Loucy (cell line): Measurements from ENCODE around the gene CTBP2.
"Not testable (repeated sequence)": the region's sequence is repeated elsewhere in the genome, so short reads cannot be mapped to it uniquely, and the experiment has no call there.

Experiments
- H2AFZ ChIP-seq: fragments of 200-600 bp; sonication (generic); 2 replicates; pipeline ENCODE4 v1.6.0; 2016; ENCODE audit warnings: antibody characterized with exemption, mild to moderate bottlenecking, low read length, moderate library complexity
- H3F3A ChIP-seq: fragments of 200-600 bp; 2 replicates; pipeline ENCODE4 v1.6.0; 2016; ENCODE audit warnings: antibody characterized with exemption, low read depth, mild to moderate bottlenecking
- H3K27me3 ChIP-seq: fragments of 200-600 bp; sonication (generic); 2 replicates; pipeline ENCODE4 v1.6.1; 2014; ENCODE audit warnings: low read length, mild to moderate bottlenecking; ENCODE audit not compliant: insufficient read depth, poor library complexity, severe bottlenecking
- H3K36me3 ChIP-seq: fragments of 200-600 bp; sonication (generic); 2 replicates; pipeline ENCODE4 v1.6.1; 2016; ENCODE audit warnings: low read length; ENCODE audit not compliant: insufficient read depth
- H3K4me1 ChIP-seq: fragments of 200-600 bp; sonication (generic); 2 replicates; pipeline ENCODE4 v1.5.1; 2014; ENCODE audit warnings: low read length, mild to moderate bottlenecking; ENCODE audit not compliant: insufficient read depth, poor library complexity, severe bottlenecking
- H3K4me2 ChIP-seq: fragments of 200-600 bp; sonication (generic); 2 replicates; pipeline ENCODE4 v1.6.0; 2014; ENCODE audit warnings: antibody characterized with exemption, low read length, low read depth, mild to moderate bottlenecking; ENCODE audit not compliant: poor library complexity, severe bottlenecking
- H3K4me3 ChIP-seq: fragments of 200-600 bp; sonication (generic); 2 replicates; pipeline ENCODE4 v1.5.1; 2014; ENCODE audit warnings: low read length, mild to moderate bottlenecking, mixed read lengths; ENCODE audit not compliant: poor library complexity, severe bottlenecking
- H3K79me2 ChIP-seq: fragments of 200-600 bp; sonication (generic); 2 replicates; pipeline ENCODE4 v1.6.1; 2014; ENCODE audit warnings: low read length; ENCODE audit not compliant: insufficient read depth
- H3K9ac ChIP-seq: fragments of 200-600 bp; sonication (generic); 2 replicates; pipeline ENCODE4 v1.6.0; 2014; ENCODE audit warnings: mild to moderate bottlenecking, low read depth, low read length, moderate library complexity; ENCODE audit not compliant: poor library complexity, severe bottlenecking
- H3K9me2 ChIP-seq: fragments of 200-600 bp; sonication (generic); replicated peaks from 2 replicates; pipeline ENCODE4 v1.6.1; 2016; ENCODE audit warnings: low read depth, low read length, mixed read lengths
- H3K9me3 ChIP-seq: fragments of 200-600 bp; sonication (generic); 2 replicates; pipeline ENCODE4 v1.6.1; 2014; ENCODE audit warnings: mild to moderate bottlenecking, antibody characterized with exemption, low read length, low read depth; ENCODE audit not compliant: insufficient read depth
- H4K20me1 ChIP-seq: fragments of 200-600 bp; sonication (generic); 2 replicates; pipeline ENCODE4 v1.6.0; 2014; ENCODE audit warnings: antibody characterized with exemption, low read length, mild to moderate bottlenecking; ENCODE audit not compliant: insufficient read depth, poor library complexity, severe bottlenecking
- EZH2phosphoT487 ChIP-seq: fragments of 200-600 bp; IDR thresholded peaks from 2 replicates; pipeline ENCODE4 v1.6.1; 2018; ENCODE audit warnings: antibody characterized with exemption, mild to moderate bottlenecking, moderate library complexity, borderline replicate concordance
- TF ChIP-seq, protein P1 (sequence below): fragments of 200-600 bp; sonication (generic); conservative IDR thresholded peaks from 2 replicates; pipeline ENCODE4 v1.5.1; 2014; ENCODE audit warnings: mild to moderate bottlenecking, antibody characterized with exemption, low read length

The CTBP2 gene

GRCh38 chr10:125163803-125164202 lies 3.4 kb upstream of the CTBP2 start:
- TF ChIP-seq EZH2phosphoT487, result no peak
- TF ChIP-seq, protein P1, sequence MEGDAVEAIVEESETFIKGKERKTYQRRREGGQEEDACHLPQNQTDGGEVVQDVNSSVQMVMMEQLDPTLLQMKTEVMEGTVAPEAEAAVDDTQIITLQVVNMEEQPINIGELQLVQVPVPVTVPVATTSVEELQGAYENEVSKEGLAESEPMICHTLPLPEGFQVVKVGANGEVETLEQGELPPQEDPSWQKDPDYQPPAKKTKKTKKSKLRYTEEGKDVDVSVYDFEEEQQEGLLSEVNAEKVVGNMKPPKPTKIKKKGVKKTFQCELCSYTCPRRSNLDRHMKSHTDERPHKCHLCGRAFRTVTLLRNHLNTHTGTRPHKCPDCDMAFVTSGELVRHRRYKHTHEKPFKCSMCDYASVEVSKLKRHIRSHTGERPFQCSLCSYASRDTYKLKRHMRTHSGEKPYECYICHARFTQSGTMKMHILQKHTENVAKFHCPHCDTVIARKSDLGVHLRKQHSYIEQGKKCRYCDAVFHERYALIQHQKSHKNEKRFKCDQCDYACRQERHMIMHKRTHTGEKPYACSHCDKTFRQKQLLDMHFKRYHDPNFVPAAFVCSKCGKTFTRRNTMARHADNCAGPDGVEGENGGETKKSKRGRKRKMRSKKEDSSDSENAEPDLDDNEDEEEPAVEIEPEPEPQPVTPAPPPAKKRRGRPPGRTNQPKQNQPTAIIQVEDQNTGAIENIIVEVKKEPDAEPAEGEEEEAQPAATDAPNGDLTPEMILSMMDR, result no peak
- no peaks in the 10 kb centered on the region for H4K20me1 ChIP-seq

DNA sequence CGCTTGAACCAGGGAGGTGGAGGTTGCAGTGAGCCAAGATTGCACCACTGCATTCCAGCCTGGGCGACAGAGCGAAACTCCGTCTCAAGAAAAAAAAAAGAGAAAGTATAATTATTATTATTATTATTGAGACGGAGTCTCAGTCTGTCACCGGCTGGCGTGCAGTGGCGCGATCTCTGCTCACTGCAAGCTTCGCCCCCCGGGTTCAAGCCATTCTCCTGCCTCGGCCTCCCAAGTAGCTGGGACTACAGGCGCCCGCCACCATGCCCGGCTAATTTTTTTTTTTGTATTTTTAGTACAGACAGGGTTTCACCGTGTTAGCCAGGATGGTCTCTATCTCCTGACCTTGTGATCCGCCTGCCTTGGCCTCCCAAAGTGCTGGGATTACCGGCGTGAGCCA lies 2.9 kb upstream of the CTBP2 start:
- H3K4me1 ChIP-seq, H4K20me1 ChIP-seq, H3K9ac ChIP-seq, H3K9me3 ChIP-seq, H3K4me2 ChIP-seq, H2AFZ ChIP-seq, H3K9me2 ChIP-seq, H3F3A ChIP-seq, H3K4me3 ChIP-seq, H3K36me3 ChIP-seq, H3K79me2 ChIP-seq, H3K27me3 ChIP-seq: not testable (repeated sequence)

More at GRCh38 chr10:125163803-125164202, 3.4 kb upstream of the CTBP2 start:
- H3K9me2 ChIP-seq, result no peaks in the 10 kb centered on the region
- H3K9ac ChIP-seq, result no peak overlapping the region
- no peak overlapping the region for H2AFZ ChIP-seq
- H3K36me3 ChIP-seq, result no peaks in the 10 kb centered on the region
- no peaks in the 10 kb centered on the region for H3K27me3 ChIP-seq
- H3K79me2 ChIP-seq, result no peaks in the 10 kb centered on the region
- H3F3A ChIP-seq, result no peaks in the 10 kb centered on the region
- H3K4me3 ChIP-seq, result no peak overlapping the region
- H3K4me1 ChIP-seq, result no peaks in the 10 kb centered on the region
- H3K9me3 ChIP-seq, result no peaks in the 10 kb centered on the region
- H3K4me2 ChIP-seq, result no peak overlapping the region

GRCh38 chr10:125162120-125162931 lies 2.0 kb upstream of the CTBP2 start:
- Histone ChIP-seq H2AFZ (no peak overlapping the region), H3F3A (no peaks in the 10 kb centered on the region), H3K27me3 (no peaks in the 10 kb centered on the region), H3K4me1 (no peaks in the 10 kb centered on the region), H3K4me3 (no peak overlapping the region), H3K4me2 (no peak overlapping the region), H3K36me3 (no peaks in the 10 kb centered on the region), H3K9ac (no peak overlapping the region), H3K79me2 (no peaks in the 10 kb centered on the region), H4K20me1 (no peaks in the 10 kb centered on the region), H3K9me3 (no peaks in the 10 kb centered on the region), H3K9me2 (no peaks in the 10 kb centered on the region)
- TF ChIP-seq, protein P1, result no peak
- TF ChIP-seq EZH2phosphoT487, result no peak

- Histone ChIP-seq H3K9me3 (no peaks in the 10 kb centered on the region), H3K4me2 (no peak overlapping the region), H3K79me2 (no peaks in the 10 kb centered on the region), H2AFZ (no peak overlapping the region), H3K9ac (no peak overlapping the region), H3F3A (no peaks in the 10 kb centered on the region), H3K36me3 (no peaks in the 10 kb centered on the region), H3K27me3 (no peaks in the 10 kb centered on the region), H3K4me3 (no peak overlapping the region), H3K9me2 (no peaks in the 10 kb centered on the region), H3K4me1 (no peaks in the 10 kb centered on the region), H4K20me1 (no peaks in the 10 kb centered on the region)
- TF ChIP-seq, protein P1, result no peak
- no peak for TF ChIP-seq EZH2phosphoT487
These were observed 1.4 kb upstream of the CTBP2 start for GRCh38 chr10:125161707-125162119.
